Stimulated activated CD4-positive, alpha-beta T cell treated with anti-CD3 and anti-CD28 coated beads, Interleukin-15, amount 100 ng/mL, for 24 hours (primary cell): Measurements from ENCODE around the gene MBD6.

Experiments used
- DNase-seq: peaks from one replicate; pipeline ENCODE4 v3.0.0-alpha.2; 2020

Gene MBD6, protein sequence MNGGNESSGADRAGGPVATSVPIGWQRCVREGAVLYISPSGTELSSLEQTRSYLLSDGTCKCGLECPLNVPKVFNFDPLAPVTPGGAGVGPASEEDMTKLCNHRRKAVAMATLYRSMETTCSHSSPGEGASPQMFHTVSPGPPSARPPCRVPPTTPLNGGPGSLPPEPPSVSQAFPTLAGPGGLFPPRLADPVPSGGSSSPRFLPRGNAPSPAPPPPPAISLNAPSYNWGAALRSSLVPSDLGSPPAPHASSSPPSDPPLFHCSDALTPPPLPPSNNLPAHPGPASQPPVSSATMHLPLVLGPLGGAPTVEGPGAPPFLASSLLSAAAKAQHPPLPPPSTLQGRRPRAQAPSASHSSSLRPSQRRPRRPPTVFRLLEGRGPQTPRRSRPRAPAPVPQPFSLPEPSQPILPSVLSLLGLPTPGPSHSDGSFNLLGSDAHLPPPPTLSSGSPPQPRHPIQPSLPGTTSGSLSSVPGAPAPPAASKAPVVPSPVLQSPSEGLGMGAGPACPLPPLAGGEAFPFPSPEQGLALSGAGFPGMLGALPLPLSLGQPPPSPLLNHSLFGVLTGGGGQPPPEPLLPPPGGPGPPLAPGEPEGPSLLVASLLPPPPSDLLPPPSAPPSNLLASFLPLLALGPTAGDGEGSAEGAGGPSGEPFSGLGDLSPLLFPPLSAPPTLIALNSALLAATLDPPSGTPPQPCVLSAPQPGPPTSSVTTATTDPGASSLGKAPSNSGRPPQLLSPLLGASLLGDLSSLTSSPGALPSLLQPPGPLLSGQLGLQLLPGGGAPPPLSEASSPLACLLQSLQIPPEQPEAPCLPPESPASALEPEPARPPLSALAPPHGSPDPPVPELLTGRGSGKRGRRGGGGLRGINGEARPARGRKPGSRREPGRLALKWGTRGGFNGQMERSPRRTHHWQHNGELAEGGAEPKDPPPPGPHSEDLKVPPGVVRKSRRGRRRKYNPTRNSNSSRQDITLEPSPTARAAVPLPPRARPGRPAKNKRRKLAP

DNA sequence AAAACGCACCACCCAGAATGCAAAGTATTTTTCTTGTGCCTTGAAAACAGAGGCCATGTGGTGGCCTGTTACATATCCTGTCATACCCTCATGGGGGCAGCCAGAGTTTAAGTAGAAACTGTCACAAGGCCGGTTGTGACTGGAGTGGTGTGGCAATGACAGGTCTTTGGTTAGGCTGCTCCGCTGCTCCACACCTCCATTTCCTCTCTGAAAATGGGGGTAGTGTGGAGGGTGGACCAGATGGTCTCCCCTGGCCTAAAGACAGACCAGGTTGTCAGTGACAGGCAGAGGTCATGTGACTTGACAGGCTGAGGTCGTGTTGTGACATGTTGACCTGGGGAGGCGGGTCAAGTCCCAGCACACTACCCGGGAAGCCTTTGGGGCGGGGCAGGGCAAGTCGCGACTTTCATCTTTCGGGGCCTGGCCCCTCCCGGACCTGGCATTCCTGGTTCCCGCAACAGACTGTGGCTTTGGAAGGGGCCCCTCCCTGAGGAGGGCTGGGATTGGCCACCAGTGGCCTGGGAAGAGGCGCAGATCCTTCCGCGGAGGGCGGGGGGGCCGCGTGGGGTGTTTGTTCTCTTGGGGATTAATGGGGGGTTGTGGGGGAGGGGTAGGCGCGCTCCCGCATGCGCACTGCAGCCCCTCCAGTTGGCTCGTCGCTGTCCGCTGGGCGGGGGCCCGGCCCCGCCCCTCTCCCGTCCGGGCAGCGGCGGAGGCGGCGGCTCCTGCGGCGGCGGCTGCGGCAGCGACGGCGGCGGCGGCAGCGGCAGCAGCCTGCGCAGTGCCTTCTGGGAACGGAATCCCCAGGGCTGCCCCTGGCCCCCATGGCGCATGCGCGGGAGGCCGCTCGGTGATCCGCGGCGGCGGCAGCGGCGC is at the start of gene MBD6:
Gene MBD6 (plus strand): TSS at position 814 of the 876 bp plus-strand sequence. CDS start 1,480 bp downstream, outside the sequence.
- peak; percentile 92 for DNase-seq

DNA sequence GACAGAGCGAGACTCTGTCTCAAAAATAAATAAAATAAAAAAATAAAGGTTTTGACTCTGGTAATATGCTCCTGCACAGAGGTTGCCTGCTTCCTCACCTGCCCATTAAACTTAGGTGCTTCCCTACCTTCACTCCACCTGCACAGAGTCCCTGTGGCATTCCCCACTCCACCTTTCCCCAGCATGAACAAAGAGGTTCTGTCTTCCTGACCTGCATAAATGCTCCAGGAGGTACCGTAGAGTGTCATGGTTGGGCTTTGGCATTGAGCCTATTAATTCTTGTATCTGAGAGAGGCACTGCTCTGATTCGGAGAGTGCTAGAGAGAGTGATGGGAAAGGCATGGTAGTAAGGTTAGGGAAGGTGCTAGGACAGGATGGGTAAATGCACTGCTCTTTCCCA is 49.2 kb upstream of the MBD6 start:
- DNase-seq, result no peak

DNA sequence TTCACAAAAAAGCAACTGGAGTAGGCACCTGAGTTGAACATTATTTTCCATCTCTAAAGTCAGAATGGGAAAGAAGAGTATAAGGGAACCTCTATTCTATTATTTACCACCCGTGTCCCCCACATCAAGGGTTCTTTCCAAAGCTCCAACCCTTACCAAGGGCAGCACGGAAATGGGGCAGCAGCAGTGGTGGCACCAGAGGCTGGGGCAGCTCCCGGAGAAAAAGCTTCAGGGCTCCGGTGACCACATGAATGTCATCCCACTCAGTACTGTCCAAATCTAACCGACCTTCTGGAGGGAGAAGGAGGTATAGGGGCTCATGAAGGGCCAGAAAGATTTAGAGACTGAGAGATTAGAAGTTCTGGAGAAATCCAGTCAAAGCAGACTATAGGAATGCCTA is 48.7 kb upstream of the MBD6 start:
- DNase-seq, result no peak

DNA sequence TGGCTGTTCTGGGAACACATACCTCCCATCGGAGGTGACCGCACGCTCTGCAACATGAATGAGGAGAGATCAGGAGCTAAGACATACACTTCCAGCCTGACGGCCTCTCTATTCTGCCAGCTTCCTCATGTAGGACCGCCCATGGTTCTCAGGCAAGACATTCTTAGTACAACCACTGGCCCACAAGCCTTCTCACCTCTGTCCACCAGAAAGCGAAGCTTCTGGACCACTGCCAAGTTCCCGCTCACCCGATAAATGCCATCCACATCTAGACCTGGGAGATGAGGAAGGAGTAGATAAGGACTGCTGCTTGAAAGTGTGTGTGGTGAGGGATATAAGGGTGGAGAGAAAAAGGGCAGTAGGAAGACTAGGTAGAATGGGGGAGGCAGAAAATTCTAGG is 48.2 kb upstream of the MBD6 start:
- no peak for DNase-seq

DNA sequence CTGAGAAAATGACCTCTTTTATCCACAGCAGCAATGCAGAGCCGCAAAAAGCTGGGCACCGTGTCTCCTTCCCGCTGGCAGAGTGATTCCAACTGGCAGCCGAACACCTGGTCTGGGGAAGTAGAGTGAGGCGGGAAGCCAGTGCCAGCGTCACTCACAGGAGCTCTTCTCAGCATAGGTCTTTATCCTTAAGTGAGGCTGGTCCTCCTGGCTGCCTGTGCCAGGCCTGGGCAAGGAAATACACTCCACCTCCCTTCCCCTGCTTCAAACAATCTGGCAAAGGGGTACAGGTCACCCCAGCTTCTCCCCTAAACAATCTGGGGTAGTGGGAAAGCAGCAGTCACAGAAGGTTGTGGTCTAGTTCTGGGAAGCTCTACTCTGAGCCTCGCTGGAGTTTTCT is 47.8 kb upstream of the MBD6 start:
- DNase-seq, result no peak

DNA sequence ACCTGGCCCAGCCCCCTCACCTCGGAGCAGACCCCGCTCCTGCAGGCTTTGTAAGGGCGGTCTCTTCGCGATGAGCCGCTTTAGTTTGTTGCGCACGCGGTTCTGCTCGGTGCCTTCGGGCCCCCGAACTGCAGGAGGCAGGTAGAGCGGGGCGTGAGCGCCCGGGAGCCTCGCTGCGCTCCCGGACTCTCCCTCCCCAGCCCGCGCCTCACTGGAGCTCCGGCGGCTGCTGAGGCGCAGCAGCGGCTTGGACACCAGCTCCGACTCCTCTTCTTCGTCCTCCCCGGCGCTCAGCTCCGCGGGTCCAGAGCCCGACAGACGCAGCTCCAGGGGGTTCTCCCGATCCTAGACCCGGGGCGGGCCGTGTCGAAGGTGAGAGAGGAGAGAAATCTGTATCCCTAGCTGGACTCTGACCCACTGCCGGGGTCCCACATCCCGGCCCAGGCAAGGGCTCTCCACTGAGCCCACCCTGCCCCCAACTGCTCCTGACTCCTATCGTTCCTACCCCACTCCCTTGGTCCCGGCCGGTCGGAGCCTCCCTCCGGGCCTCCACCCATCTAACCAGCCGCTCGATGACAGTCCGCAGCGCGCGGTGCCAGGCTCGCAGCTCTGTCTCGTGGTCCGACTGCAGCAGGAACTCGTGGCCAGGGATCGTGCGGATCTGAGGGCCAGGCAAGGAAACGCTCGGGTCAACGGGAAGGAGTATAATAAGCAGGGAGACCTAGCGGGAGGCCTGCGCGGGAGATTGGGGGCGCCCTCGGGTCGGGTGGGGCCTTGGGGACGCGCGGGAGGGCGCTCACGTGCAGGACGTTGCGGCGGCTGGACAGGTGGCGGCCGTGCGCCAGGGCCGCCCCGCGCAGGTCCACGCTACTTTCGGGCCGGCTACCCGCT is 47.1 kb upstream of the MBD6 start:
- DNase-seq, result peak; percentile 32

DNA sequence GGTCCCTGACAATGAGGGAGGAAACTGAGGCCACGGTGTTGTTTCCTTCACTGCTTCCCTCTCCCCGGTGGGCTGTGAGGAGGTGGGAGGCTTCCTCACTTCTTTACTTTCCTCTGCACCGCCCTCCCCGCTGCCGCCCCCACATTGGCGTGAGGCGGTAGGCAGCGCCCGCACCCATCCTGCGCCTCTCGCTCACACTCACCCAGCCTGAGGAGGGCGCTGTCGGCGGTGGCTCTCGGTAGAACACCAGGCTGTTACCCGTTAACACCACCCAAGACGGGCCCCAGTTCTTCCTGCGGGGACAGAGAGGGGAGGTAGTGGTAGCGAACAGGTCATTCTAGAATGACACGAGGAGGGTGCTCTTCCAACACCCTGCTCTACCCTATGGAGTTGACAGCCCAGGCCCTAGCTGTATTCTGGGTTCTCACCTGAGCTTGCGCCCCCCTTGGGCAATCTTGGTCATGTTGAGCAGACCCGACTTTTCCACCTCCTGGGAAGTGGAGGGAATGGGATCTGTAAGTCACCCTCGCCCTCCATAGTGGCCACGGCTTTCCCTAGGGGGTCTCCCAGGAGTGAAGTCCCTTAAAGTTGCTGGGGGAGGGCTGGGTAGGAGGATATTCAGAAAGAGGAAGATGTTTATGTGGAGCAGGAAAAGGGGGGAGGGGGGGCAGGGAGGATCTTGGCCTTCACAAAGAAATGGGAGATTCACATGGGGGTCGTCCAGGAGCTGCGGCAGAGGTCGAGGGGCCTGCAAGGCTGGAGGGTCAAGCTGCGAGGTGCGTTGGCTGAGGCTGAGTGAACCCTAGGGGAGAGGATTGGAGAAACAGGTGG is 46.2 kb upstream of the MBD6 start:
- DNase-seq, result peak; percentile 87

DNA sequence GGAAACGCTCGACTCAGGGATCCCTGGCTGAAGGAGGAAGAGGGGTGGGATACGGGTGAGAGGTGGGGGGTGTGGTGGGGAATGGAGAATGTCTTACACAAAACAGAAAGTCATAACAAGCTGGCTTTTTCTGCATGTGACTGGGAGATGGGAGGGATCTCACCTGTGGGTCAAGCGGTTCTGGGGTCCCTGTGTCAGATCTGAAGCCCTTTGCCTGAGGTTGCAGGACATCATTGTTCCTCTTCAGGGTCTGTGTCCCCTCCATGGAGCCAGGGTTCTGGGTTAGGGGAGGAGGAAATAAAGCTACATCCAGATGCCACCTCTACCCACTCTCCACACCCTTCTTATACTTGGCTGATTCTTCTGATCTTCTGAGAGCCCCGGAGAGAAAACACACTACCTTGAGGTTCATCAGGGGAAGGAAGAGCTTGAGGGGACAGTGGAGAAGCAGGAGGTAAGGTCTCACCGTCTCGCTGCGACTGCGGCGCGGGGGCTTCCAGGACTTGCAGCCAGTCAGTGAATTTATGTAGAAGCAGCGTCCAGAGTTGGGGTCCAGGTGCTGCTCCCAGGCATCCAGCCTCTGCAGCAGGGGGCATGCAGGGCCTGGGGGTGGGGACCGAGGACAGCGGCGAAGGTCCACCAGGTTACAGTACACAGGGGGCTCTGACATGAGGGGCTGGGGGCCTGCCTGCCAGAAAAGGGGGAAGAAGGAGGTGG is 45.5 kb upstream of the MBD6 start:
- no peak for DNase-seq

DNA sequence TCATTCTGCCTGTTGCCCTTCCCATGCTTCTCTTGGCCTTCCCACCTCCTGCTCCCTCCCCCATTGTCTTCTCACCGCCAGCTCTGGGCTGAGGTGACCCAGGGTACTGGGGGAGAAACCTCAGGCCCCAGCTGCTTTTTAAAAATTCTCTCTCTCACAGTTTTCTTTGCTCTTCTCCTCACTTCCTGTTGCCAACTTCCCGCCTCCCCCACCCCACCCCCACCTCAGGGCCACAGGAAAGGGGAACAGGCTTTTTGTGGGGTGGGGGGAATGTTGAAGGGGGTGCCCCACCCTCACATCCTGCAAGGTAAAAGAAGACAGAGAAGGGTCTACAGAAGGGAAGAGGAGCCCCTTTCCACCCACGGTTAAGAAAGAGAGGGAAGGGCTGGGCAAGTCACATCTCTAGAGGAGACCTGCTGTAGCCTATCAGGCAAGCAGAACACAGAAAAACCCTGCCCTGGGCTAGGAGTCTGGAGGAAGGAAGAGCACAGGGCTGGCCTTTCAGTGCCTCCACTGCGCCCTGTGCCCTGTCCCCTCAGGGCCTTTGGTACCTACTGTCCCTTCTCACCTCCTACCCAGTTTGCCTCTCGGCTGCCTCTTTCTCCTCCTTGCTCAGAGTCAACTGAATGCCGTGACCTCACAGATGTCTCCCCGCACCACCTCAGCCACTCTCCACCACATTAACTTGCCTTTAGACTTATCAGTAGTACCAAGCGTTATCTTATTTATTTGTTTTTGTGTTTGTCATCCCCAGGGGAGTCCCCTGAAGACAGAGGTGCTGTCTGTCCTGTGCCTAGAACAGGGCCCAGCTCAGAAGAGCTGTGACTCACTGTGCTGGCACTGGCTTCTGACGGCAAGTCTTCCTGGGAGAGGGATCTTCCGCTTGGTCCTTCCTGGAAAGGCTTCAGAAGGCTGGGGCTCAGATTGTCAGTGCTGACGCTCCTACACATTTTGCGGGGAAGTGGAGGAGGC is 44.6 kb upstream of the MBD6 start:
- peak; percentile 60 for DNase-seq

DNA sequence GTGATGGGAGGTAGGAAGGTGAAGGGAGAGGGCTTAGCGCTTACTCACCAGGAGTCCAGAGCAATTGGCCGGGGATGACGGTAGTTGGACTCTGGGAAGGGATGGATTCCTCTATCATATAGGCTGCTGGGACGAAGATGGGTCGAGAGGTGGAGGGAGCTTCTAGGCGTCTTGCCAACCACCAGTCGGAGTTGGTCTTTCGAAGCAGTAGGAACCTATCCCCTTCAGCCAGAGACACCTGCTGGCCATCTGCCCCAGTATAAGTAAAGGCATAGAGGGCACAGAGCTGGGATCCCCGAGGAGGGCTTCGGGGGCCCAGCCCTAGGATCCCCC is 43.6 kb upstream of the MBD6 start:
- DNase-seq, result no peak

DNA sequence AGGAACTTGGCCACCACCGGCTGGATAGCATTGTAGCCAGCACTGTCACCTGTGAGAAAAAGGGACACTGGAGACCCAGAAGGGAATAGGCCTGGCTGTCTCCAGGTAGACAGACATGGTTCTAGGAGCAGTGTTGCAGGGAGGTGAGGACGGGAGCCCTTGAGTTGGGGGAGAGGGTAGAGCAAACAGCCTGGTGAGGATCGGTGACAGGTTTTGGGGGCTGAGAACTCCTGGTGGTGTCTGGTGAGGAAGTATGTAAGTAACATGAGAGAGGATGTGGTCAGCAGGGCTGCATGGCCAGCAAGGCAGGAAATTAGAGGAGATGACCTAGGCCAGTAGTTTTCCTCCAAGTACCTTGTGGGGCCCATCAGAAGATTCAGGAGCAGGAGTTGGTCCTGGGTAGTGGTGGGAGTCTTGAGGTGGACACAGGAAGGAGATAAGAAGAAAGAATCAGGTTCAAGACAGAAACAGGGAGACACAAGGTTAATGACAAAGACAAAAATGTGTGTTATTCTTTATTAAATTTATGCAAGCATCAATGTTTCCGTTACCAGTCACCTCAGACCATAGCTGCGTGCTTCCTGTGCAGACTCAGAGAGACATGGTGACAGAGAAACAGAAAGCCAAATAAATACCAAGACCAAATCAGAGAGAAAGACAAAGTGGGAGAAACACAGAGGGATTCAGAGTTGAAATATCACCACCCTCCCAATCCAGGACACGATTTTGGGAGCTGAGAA is 43.1 kb upstream of the MBD6 start, which contains the start of gene ARHGAP9:
Gene ARHGAP9 (minus strand): TSS at position 491 of the 740 bp plus-strand sequence. CDS start 460 bp downstream, at position 31.
- DNase-seq, result peak; percentile 64

DNA sequence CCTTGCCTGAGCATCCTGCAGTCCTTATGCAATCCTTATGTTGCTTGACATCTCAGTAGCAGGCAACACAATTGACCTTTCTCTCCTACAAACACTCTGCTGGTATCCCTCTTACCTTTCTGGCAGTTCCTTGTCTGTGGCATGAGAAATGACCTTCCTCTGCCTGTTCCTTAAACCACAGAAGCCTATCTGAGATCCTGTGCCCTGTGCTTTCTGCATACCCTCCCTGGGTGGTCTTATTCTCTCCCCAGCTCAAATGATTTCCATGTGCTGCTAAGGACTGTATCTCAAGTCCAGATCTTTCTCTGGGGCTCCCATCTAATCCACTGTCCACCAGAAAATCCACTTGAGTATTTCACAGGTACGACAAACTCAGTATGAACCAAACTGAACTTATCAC is 41.0 kb upstream of the MBD6 start:
- DNase-seq, result no peak

DNA sequence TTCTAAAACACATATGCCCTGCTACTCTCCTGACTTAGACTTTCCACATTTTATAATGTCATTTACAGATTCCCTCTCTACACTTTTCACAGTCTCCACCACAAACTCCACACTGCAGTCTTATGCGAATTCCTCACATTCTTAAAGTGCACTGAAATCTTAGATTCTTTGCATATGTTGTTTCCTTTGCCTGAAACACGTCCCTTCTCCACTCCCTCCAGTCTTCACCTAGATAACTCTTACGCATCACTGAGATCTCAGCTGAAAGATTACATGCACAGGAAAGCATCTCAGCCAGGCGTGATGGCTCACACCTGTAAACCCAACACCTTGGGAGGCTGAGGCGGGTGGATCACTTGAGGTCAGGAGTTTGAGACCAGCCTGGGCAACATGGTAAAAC is 39.2 kb upstream of the MBD6 start:
- no peak for DNase-seq

DNA sequence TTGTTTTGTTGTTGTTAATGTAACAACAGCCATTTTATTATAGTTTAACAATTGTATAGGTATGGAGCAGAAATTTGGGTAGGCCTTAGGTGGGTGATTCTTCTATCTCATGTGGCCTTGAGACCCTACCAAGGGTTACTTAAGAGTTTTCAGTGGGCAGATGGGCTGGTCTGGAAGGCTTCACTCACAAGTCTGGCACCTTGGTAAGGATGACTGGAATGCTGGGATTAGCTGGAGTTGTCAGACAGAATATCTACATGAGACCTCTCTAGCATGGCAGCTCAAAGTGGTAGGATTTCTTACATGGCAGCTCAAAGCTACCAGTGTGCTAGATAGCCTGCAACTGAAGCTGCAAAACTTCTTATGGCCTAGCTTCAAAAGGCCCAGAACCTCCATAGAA is 36.9 kb upstream of the MBD6 start:
- no peak for DNase-seq

DNA sequence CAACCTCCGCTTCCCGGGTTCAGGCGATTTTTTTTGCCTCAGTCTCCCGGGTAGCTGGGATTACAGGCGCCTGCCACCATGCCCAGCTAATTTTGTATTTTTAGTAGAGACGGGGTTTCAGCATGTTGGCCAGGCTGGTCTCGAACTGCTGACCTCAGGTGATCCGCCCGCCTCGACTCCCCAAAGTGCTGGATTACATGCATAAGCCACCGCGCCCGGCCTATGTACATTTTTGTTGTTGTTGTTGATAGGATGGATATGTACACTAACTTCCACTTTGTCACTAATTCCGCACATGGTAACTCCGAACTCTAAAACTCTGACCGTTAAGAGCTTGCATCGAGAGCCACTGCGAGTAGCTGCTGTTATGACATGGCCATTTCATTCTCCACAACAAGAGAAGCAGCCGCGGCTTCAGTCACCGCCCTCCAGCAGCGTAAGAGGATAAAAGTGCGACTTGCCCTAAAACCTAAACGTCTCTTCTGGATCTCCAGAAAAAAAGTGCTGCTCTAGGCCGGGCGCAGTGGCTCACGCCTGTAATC is 35.5 kb upstream of the MBD6 start:
- DNase-seq, result no peak

DNA sequence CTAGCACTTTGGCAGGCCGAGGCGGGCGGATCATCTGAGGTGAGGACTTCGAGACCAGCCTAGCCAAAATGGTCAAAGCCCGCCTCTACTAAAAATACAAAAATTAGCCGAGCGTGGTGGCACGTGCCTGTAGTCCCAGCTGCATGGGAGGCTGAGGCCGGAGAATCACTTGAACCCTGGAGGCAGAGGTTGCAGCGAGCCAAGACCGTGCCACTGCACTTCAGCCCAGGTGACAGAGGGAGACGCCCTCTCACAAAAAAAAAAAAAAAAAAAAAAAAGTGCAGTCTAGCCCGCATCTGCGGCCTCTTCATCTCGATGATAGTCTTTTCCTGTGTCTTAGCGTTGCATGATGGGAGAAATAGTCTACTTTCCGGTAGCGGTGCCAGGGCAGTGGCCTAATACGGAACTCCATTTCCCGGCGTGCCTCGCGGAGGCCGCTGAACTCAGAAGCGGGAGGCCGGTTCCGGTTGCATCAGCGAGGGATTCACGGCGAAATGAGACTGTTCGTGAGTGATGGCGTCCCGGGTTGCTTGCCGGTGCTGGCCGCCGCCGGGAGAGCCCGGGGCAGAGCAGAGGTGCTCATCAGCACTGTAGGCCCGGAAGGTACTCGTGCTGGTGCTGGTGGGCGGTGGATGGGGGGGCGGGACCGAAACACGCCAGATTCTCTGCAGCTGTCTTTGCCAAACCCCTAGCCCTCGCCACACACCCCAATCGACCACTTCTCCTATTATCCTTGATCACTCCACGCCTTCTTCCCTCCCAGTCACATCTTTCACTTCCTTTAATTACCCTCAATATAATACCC is 34.8 kb upstream of the MBD6 start, which contains the start of gene MARS1:
Gene MARS1 (plus strand): TSS at position 472 of the 805 bp plus-strand sequence. CDS start 23 bp downstream, at position 495.
- DNase-seq, result peak; percentile 95
